Islet of Langerhans (tissue), 1 donor: ENCODE data around the gene CCDC18.
A peak's percentile ranks its signal among the peaks of the same experiment; 100 is the strongest.
"Not testable (repeated sequence)": the region's sequence is repeated elsewhere in the genome, so short reads cannot be mapped to it uniquely, and the experiment has no call there.

Source experiments
- FAIRE-seq: peaks from one replicate; lab custom pipeline; 2011; peaks lifted over from hg19 to GRCh38; lab: Jason Lieb, UNC

Gene CCDC18

GRCh38 chr1:93172778-93173177 lies 7.7 kb upstream of the CCDC18 start:
- FAIRE-seq, result no peak

- not testable (repeated sequence) for FAIRE-seq
These were observed 5.9 kb upstream of the CCDC18 start for GRCh38 chr1:93174638-93175037.

- FAIRE-seq, result no peak
These were observed 2.5 kb upstream of the CCDC18 start for GRCh38 chr1:93177991-93178390.

GRCh38 chr1:93178418-93178817 lies 2.1 kb upstream of the CCDC18 start:
- FAIRE-seq, result no peak

- FAIRE-seq, result peak; percentile 17
These were observed 420 bp upstream of the CCDC18 start, which contains the start of gene TMED5 for GRCh38 chr1:93179886-93180722. Gene TMED5 (minus strand): TSS chr1:93180413. CDS start chr1:93180242, 171 bp downstream.

DNA sequence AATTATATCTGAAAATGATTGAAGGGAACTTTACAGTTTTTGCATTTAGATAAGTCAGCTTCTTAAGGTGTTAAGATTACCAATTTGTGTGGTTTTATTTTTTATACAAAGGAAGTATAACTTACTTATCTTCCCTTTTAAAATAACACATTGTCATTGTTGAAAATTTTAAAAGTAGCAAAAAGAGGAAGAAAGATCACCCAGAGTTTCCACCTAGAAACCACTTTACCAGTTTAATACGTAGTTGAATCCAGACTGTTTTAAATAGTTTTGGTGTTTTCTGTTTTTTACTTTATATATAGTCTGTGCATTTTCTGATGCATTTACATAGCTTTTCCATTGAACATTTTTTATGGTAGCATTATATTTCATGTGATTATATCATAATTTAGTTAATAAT lies 6.1 kb downstream of the CCDC18 start:
- peak; percentile 5 for FAIRE-seq

DNA sequence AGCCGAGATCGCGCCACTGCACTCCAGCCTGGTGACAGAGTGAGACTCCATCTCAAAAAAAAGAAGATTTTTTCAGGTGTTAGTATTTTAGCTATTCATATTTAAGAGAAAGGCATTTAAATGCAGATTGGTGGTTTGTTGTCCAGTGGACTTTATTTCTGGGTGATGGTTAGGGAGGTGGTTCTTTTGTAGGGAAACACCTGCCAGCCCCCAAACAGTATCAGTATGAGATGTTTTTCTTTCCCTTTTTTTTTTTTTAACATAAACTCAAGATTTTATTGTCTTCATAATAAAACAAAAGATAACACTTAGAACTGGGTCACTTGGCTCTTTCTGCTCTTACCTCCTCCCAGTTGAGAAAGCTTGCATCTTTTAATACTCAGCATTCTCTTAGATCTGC lies 9.9 kb downstream of the CCDC18 start:
- FAIRE-seq, result no peak

- no peak for FAIRE-seq
These were observed 13.9 kb downstream of the CCDC18 start for GRCh38 chr1:93194231-93194990.

DNA sequence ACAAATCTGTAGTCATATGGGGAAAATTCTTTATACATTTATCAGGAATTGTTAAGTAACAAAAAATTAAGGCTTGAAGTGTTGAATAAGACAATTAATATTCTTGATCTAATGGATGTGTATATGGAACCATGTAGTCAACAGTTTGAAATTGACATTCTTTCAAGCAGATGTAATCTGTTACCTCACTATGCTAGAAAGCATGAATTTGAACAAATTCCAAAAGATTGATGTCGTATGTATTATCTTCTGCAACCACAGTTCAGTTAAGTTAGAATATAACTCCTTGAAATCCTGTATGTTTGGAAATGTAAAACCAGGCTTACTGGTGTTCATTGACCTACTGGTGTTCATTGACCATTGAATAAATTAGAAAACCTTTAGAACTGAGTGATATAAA lies 16.1 kb downstream of the CCDC18 start:
- FAIRE-seq, result no peak

DNA sequence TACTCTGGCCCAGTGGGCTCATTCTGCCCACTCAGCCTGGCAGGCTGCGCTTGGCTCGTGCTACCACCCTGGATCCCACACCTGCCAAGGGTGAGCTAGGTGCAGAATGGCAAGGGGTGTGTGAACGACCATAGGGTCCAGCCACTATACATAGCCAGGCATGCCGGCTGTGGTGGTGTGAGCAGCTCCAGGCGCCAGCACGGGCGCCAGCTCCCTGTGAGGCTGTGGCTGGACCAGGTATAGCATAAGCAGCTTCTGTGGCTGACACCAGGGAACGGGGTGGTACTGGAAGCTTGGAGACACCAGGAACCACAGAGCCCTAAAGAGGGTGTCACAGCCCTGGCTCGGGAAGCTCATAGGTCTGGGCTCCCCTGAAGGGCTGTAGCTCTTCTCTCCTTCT lies 18.6 kb downstream of the CCDC18 start:
- FAIRE-seq, result no peak

GRCh38 chr1:93200086-93200620 lies 19.6 kb downstream of the CCDC18 start:
- no peak for FAIRE-seq

GRCh38 chr1:93200714-93201113 lies 20.2 kb downstream of the CCDC18 start:
- no peak for FAIRE-seq

DNA sequence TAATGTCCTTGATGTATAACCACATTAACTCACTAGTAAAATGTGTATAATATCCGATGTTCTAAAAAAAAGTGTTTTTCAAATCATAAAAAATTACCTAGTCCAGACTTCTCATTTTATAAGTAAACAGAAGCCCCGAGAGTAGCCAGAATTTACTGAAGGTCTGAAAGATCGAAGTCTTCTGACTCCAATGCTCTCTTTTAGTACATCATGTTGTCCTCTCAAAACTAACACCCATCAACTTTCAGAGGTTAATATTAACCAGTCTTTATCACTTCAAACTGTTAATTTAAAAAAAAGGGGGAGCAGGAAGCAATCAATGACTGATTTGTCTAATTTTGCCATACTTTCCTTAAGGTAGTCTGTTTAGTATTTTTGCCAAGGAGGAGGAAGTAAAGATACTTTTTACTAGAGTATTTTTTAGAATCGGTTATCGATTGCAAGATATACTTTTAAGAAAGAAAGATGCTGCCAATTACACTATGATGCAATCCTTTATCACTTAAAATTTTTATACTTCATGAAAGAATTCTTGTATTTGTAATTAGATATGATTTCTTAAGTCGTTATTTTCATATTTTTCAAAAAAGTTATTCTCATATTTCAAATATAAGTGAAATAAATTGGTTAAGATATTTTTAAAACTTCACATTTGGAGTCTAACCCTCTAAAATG lies 25.5 kb downstream of the CCDC18 start:
- peak; percentile 9 for FAIRE-seq

DNA sequence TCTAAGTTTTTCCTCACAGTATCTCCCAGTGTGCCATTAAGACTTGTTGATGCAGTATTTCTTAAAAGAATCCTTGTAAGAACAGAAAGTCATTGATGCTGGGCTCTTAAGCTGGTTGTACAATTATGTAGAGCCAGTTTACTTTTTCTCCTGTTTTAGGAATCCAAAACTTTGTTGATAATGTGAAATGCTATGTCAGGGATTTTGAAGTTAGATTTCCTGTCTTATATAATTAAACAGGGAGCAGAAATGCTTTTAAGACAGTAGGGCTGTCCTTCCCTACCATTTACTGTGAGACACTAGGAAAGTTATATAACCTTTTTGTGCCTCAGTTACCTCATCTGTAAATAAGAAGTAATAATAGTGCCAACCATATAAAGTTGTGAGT lies 26.0 kb downstream of the CCDC18 start:
- no peak for FAIRE-seq

DNA sequence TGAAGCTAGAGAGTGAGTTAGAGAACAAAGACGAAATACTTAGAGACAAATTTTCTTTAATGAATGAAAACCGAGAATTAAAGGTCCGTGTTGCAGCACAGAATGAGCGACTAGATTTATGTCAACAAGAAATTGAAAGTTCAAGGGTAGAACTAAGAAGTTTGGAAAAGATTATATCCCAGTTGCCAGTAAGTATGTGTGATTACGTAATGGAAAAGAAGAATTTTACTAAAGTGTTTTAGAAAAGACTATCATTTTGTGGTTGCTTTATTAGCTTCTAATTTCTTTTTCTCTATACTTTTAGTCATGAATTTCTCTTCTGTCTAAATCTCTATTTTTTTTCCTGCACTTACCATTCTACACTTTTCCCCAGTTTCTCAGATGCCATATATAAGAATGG lies 26.7 kb downstream of the CCDC18 start:
- no peak for FAIRE-seq

DNA sequence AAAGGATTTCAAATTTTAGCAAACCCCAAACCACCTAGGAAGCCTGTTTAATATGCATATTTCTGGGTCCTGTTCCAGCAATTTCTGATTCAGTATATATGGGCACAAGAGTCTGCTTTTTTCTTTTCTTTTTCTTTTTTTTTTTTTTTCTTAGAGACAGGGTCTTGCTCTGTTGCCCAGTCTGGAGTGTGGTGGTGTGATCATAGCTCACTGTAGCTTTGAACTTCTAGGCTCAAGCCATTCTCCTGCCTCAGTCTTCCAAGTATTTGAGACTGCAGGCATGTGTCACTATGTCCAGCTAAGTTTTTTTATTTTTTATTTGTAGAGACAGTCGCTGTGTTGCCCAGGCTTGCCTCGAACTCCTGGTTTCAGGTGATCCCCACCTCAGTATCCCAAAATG lies 34.8 kb downstream of the CCDC18 start:
- FAIRE-seq, result no peak

DNA sequence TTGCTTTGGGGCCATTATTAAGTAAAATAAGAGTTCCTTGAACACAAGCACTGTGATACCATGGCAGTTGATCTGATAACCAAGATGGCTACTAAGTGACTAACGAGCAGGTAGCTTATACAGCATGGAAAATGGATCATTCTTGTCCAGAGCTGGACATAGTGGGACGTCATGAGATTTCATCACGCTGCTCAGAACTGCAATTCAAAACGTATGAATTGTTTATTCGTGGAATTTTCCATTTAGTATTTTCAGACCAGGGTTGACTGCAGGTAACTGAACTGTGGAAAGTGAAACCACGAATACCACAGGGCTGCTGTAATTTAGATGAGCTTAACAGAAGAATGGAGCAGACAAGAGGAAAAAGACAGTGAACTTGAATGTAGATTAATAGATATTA lies 38.9 kb downstream of the CCDC18 start:
- FAIRE-seq, result no peak

- not testable (repeated sequence) for FAIRE-seq
These were observed 40.2 kb downstream of the CCDC18 start for GRCh38 chr1:93220716-93221115.

DNA sequence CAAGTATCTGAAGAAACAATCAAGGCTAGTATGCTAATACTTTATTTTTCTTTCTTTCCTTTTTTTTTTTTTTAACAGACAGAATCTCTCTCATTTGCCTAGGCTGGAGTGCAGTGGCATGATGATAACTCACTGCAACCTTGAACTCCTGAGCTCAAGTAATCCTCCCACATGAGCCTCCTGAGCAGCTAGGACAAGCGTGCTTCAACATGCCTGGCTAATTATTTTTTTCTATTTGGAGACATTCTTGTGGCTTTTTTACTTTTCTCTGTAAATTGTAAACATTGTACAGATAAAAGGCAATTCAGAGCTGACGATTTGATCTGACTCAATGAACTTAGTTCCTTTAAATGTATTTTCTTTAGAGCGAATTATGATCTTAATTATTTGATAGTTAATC lies 41.4 kb downstream of the CCDC18 start:
- FAIRE-seq, result no peak

DNA sequence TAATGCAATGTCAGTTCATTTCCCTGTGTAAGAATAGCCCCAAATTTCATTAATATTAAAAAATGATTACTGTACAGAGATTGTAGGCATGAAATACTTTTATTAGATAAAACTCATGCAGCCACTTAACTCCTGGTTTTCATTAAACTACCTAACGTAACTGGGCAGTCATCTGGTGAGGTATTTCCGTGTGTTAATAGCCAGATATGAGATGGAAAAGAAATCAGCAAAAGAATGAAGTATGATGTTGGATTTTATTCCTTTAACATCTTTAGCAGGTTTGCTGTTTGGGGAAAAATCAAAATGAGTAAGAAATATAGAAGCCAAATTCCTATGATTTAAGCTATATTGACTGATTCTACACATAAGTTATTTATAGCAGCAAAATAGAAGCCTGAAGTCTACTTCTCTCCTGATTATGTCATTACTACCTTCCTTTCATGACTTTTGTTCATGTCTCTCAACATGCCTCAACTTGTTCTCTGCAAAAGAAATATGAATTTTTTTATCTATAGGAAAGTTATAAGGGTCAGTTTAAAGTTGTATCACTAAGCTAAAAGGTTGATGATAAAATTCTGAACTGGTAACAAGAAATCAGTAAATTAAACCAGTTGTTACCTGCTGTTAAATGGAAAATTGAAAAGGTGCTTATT lies 42.6 kb downstream of the CCDC18 start:
- FAIRE-seq, result no peak

DNA sequence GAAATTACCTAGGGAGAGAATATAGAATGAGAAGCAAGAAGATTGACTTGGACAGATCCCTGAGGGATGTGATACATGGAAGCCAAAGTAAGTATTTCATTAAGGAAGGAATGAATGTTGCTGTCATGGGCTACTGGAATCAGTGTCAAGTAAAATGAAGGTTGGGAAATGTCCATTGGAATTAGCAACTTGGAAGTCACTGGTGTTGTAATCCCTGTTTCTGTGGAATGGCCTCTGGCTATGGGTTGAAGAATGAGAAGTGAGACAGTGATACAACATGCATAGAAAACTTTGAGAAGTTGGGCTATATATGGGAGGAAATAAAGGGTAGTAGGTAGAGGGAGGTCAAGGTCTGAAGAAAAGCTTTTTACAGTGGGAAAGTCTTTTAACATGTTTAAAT lies 54.7 kb downstream of the CCDC18 start:
- FAIRE-seq, result no peak

DNA sequence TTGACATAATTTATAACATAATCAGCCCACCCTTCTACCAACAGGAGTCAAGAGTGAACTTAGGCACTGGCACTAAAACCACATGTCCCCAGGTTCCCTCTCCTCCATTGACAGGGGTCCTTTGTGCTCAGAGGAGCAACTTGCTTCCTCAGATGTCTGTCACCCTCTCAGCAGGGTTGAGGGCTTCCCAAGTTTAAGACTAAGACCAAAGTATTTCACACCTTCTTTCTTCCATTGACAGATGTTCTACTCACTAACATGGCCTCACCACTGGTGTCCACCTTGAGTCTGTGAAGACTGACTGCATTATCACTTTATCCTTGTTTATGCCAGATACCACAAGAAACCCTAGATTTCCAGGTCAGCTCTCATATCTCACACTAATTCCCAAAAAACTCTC lies 56.5 kb downstream of the CCDC18 start:
- FAIRE-seq, result no peak
